ENCODE data around the gene RTN4RL1. TPM values are rescaled to one million over a fixed set of nuclear protein-coding genes. Genes with fewer than 3 reads are reported as not detected.

RTN4RL1 gene
- total RNA-seq, 1 experiment from 2014 or later: 0.80 TPM

GRCh38 chr17:1977583-1978395 is 47.3 kb downstream of the RTN4RL1 start:
- Histone ChIP-seq H3K4me1 (ENCODE audit: control insufficient read depth, insufficient read depth, low read length) (no peaks in the 10 kb centered on the region), H3K4me3 (ENCODE audit: low read depth in 2 of 2, low read length in 2 of 2) (no peak overlapping the region), H3K36me3 (ENCODE audit: control insufficient read depth, insufficient read depth, low read length) (no peaks in the 10 kb centered on the region), H3K27me3 (ENCODE audit: control insufficient read depth, insufficient read depth, low read length) (no peaks in the 10 kb centered on the region), H3K9me3 (ENCODE audit: control insufficient read depth, insufficient read depth, low read depth, low read length) (no peaks in the 10 kb centered on the region), H3K27ac (ENCODE audit: low read length) (no peak overlapping the region)
- DNase-seq (ENCODE audit: low read depth, low spot score): no peak
- no TSS peak for BruUV-seq (replicated peaks)
- POLR2A ChIA-PET: no interaction called here
- no peak for ATAC-seq
- CTCF ChIA-PET: no interaction called here
- intact Hi-C loops (cut with micrococcal nuclease; ENCODE audit: unreplicated experiment) (no loop called here), in situ Hi-C loops (cut with HindIII; ENCODE audit: low pct_unique_long_range_greater_than_20kb, low sequenced_read_pairs) (no loop called here)
- TF ChIP-seq POLR2AphosphoS5 (IDR thresholded peaks at IDR 0.05; ENCODE audit: low read depth, low read length) (no peak), REST (IDR thresholded peaks at IDR 0.05; ENCODE audit: insufficient read depth in 1 of 2, low read depth in 2 of 2, low read length in 1 of 2) (no peak), CTCF (IDR thresholded peaks at IDR 0.05) (no peak), SIN3A (IDR thresholded peaks at IDR 0.05; ENCODE audit: borderline replicate concordance, insufficient read depth, low read depth, low read length) (no peak), TCF7L2 (IDR thresholded peaks at IDR 0.05; ENCODE audit: low read depth, low read length) (no peak)

- no peaks in the 10 kb centered on the region for H3K27me3 ChIP-seq (ENCODE audit: control insufficient read depth, insufficient read depth, low read length)
- no peaks in the 10 kb centered on the region for H3K36me3 ChIP-seq (ENCODE audit: control insufficient read depth, insufficient read depth, low read length)
- no peak overlapping the region for H3K4me3 ChIP-seq (ENCODE audit: low read depth in 2 of 2, low read length in 2 of 2)
- DNase-seq (ENCODE audit: low read depth, low spot score) (no peak), ATAC-seq (no peak)
- CTCF ChIA-PET: no interaction called here
- H3K9me3 ChIP-seq (ENCODE audit: control insufficient read depth, insufficient read depth, low read depth, low read length): no peaks in the 10 kb centered on the region
- no TSS peak for BruUV-seq (replicated peaks)
- intact Hi-C loops (cut with micrococcal nuclease; ENCODE audit: unreplicated experiment) (no loop called here), in situ Hi-C loops (cut with HindIII; ENCODE audit: low pct_unique_long_range_greater_than_20kb, low sequenced_read_pairs) (no loop called here)
- TF ChIP-seq REST (IDR thresholded peaks at IDR 0.05; ENCODE audit: insufficient read depth in 1 of 2, low read depth in 2 of 2, low read length in 1 of 2): no peak
- TF ChIP-seq SIN3A (IDR thresholded peaks at IDR 0.05; ENCODE audit: borderline replicate concordance, insufficient read depth, low read depth, low read length): no peak
- no peak for TF ChIP-seq TCF7L2 (IDR thresholded peaks at IDR 0.05; ENCODE audit: low read depth, low read length)
- TF ChIP-seq CTCF (IDR thresholded peaks at IDR 0.05): no peak
- no peak for TF ChIP-seq POLR2AphosphoS5 (IDR thresholded peaks at IDR 0.05; ENCODE audit: low read depth, low read length)
- no peak overlapping the region for H3K27ac ChIP-seq (ENCODE audit: low read length)
- no peaks in the 10 kb centered on the region for H3K4me1 ChIP-seq (ENCODE audit: control insufficient read depth, insufficient read depth, low read length)
- POLR2A ChIA-PET: no interaction called here
Measured at GRCh38 chr17:1976683-1977064, 48.5 kb downstream of the RTN4RL1 start.

Data from Panc1 (cell line).